Stomach (tissue), 9 donors: ENCODE results near the gene TDO2. TPM values are rescaled to one million over a fixed set of nuclear protein-coding genes. Genes with fewer than 3 reads are reported as not detected.

Source experiments
- DNase-seq, 2 donors: peaks; one replicate each; pipeline versions ENCODE4 v3.0.0 to v3.0.0-alpha.2; 2013 to 2019
- H3K27ac ChIP-seq, 5 donors: fragments of 200-600 bp in 4 of 5; sonication (generic) in 4 of 5; one replicate each; pipeline ENCODE4 v1.5.1; 2013 to 2019; ENCODE audit warnings: mild to moderate bottlenecking in 1 of 5, moderate library complexity in 1 of 5
- H3K27me3 ChIP-seq, 3 donors: fragments of 200-600 bp; sonication (generic); one replicate each; pipeline ENCODE4 v1.5.1; 2017 to 2019; ENCODE audit warnings: mixed run types in 1 of 3
- H3K36me3 ChIP-seq, 4 donors: fragments of 200-600 bp; sonication (generic); 1 replicate in 3 of 4; 2 replicates in 1 of 4; pipeline ENCODE4 v1.5.1; 2016 to 2019
- H3K4me1 ChIP-seq, 4 donors: fragments of 200-600 bp; sonication (generic); one replicate each; pipeline ENCODE4 v1.5.1; 2016 to 2019
- H3K4me3 ChIP-seq, 4 donors: fragments of 200-600 bp; sonication (generic) in 3 of 4; one replicate each; pipeline ENCODE4 v1.5.1; 2016 to 2019; ENCODE audit warnings: mild to moderate bottlenecking in 1 of 4
- H3K9me3 ChIP-seq, 4 donors: fragments of 200-600 bp; sonication (generic); one replicate each; pipeline ENCODE4 v1.5.1; 2016 to 2019
- CTCF ChIP-seq, 7 experiments: fragments of 450-650 bp in 4 of 7; fragments of 200-600 bp in 3 of 7; sonication (generic) in 3 of 7; IDR thresholded peaks; one replicate each; pipeline ENCODE4 v1.5.1; 2016 to 2019; ENCODE audit warnings: antibody characterized with exemption in 7 of 7, control low read depth in 2 of 7, mild to moderate bottlenecking in 1 of 7
- EP300 ChIP-seq: sonication (generic); formaldehyde crosslinking; IDR thresholded peaks from one replicate; pipeline ENCODE4 v1.6.1; 2017; ENCODE audit warnings: antibody characterized with exemption
- POLR2A ChIP-seq, 4 donors: fragments of 450-650 bp; IDR thresholded peaks; one replicate each; pipeline ENCODE4 v1.6.1; 2016; ENCODE audit warnings: antibody characterized with exemption in 4 of 4, control low read depth in 2 of 4, mild to moderate bottlenecking in 1 of 4, moderate library complexity in 1 of 4
- POLR2AphosphoS5 ChIP-seq, 3 donors: sonication (generic); formaldehyde crosslinking; IDR thresholded peaks; one replicate each; pipeline ENCODE4 v1.6.1; 2016; ENCODE audit warnings: antibody characterized with exemption in 3 of 3
- WGBS, 5 donors: extraction: QIAGEN DNeasy Blood & Tissue Kit in 3 of 5; methylation state at CpG; one replicate each; pipeline versions ENCODE4 v1.1.5 to v1.1.7; 2013 to 2018; 5-methylcytosine and 5-hydroxymethylcytosine counted together
- intact Hi-C: fragments of 100-400 bp; cut with DNase I; formaldehyde crosslinking; loops from one replicate; pipeline ENCODE4 v1.15.1; 2023; ENCODE audit warnings: low total_unique reads
- polyA plus RNA-seq, 3 donors: library from polyadenylated mRNA; stranded (reverse); fragments of 200-250 nt; gene quantifications; one replicate each; pipeline ENCODE4 v1.2.3, GENCODE V29; 2013
- total RNA-seq, 5 donors: library from RNA; depleted of rRNA; stranded (reverse); fragments of >200 nt; gene quantifications; one replicate each; pipeline versions ENCODE4 v1.1.0 to v1.2.3, GENCODE V29; 2014 to 2016
- donor health status: healthy with polysubstance abuse.
- donor health status: Bipolar disorder and iron deficiency.
- donor health status: healthy.

TDO2 gene
- total and polyA plus RNA-seq, 8 donors = 0.30 to 5.0 (median 0.56) TPM; not detected in 5

- Histone ChIP-seq H3K27me3 (no peaks in the 10 kb centered on the region), H3K4me3 (no peak overlapping the region), H3K36me3 (peaks cover 0 to 25% (median 9%) of the 10 kb centered on the region in 4 donors), H3K27ac (no peak overlapping the region), H3K9me3 (no peaks in the 10 kb centered on the region), H3K4me1 (no peaks in the 10 kb centered on the region)
- no peak for DNase-seq
- intact Hi-C loops = no loop called here
- no peak for TF ChIP-seq POLR2A (IDR thresholded peaks at IDR 0.05)
- TF ChIP-seq CTCF (IDR thresholded peaks at IDR 0.05) = no peak
- TF ChIP-seq EP300 = no peak
- TF ChIP-seq POLR2AphosphoS5 (IDR thresholded peaks at IDR 0.05) = no peak
- WGBS, 5 donors = 91 to 100% (median 95%) methylated on average over 1 of the region's 1 CpG
Measured at GRCh38 chr4:155921597-155921996, 18.1 kb downstream of the TDO2 start.

- Histone ChIP-seq H3K27me3 (no peaks in the 10 kb centered on the region), H3K36me3 (peaks cover 0 to 52% (median 34%) of the 10 kb centered on the region in 4 donors), H3K9me3 (no peaks in the 10 kb centered on the region), H3K27ac (no peak overlapping the region), H3K4me3 (no peak overlapping the region), H3K4me1 (no peaks in the 10 kb centered on the region)
- intact Hi-C loops = no loop called here
- WGBS, 5 donors = 56 to 83% (median 59%) methylated on average over 3 of the region's 3 CpGs
- DNase-seq = no peak
- no peak for TF ChIP-seq POLR2AphosphoS5 (IDR thresholded peaks at IDR 0.05)
- no peak for TF ChIP-seq CTCF (IDR thresholded peaks at IDR 0.05)
- no peak for TF ChIP-seq POLR2A (IDR thresholded peaks at IDR 0.05)
- no peak for TF ChIP-seq EP300
Measured at GRCh38 chr4:155924637-155925036, 21.1 kb downstream of the TDO2 start.

- Histone ChIP-seq H3K9me3 (peaks cover 0 to 3% (median 0%) of the 10 kb centered on the region in 4 donors), H3K27ac (no peak overlapping the region), H3K4me1 (no peaks in the 10 kb centered on the region), H3K27me3 (no peaks in the 10 kb centered on the region), H3K4me3 (no peak overlapping the region), H3K36me3 (peaks cover 0 to 46% (median 41%) of the 10 kb centered on the region in 4 donors)
- 84 to 99% (median 96%) methylated on average over 3 of the region's 3 CpGs for WGBS, 5 donors
- intact Hi-C loops = no loop called here
- DNase-seq = no peak
- TF ChIP-seq POLR2AphosphoS5 (IDR thresholded peaks at IDR 0.05) = no peak
- TF ChIP-seq POLR2A (IDR thresholded peaks at IDR 0.05) = no peak
- no peak for TF ChIP-seq CTCF (IDR thresholded peaks at IDR 0.05)
- TF ChIP-seq EP300 = no peak
Measured at GRCh38 chr4:155929833-155930232, 26.3 kb downstream of the TDO2 start.

GRCh38 chr4:155930330-155930729 is 26.8 kb downstream of the TDO2 start:
- Histone ChIP-seq H3K9me3 (peaks cover 0 to 3% (median 0%) of the 10 kb centered on the region in 4 donors), H3K36me3 (peaks cover 0 to 48% (median 38%) of the 10 kb centered on the region in 4 donors), H3K27ac (no peak overlapping the region), H3K4me1 (no peaks in the 10 kb centered on the region), H3K27me3 (no peaks in the 10 kb centered on the region), H3K4me3 (no peak overlapping the region)
- no peak for DNase-seq
- intact Hi-C loops = no loop called here
- TF ChIP-seq EP300 (no peak), POLR2AphosphoS5 (IDR thresholded peaks at IDR 0.05) (no peak), CTCF (IDR thresholded peaks at IDR 0.05) (no peak), POLR2A (IDR thresholded peaks at IDR 0.05) (no peak)
- 63 to 73% (median 65%) methylated on average over 2 of the region's 2 CpGs for WGBS, 5 donors
